Stomach (tissue), 4 donors: Measurements from ENCODE around the gene ARL17B.
"Not testable (repeated sequence)": the region's sequence is repeated elsewhere in the genome, so short reads cannot be mapped to it uniquely, and the experiment has no call there.

Experiments
- POLR2A ChIP-seq, 4 donors: fragments of 450-650 bp; IDR thresholded peaks; one replicate each; pipeline ENCODE4 v1.6.1; 2016; ENCODE audit warnings: antibody characterized with exemption in 4 of 4, control low read depth in 2 of 4, mild to moderate bottlenecking in 1 of 4, moderate library complexity in 1 of 4
- POLR2AphosphoS5 ChIP-seq, 3 donors: sonication (generic); formaldehyde crosslinking; IDR thresholded peaks; one replicate each; pipeline ENCODE4 v1.6.1; 2016; ENCODE audit warnings: antibody characterized with exemption in 3 of 3
- TF ChIP-seq, protein P1 (sequence below), 7 experiments: fragments of 450-650 bp in 4 of 7; fragments of 200-600 bp in 3 of 7; sonication (generic) in 3 of 7; IDR thresholded peaks; one replicate each; pipeline ENCODE4 v1.5.1; 2016 to 2019; ENCODE audit warnings: antibody characterized with exemption in 7 of 7, control low read depth in 2 of 7, mild to moderate bottlenecking in 1 of 7

DNA sequence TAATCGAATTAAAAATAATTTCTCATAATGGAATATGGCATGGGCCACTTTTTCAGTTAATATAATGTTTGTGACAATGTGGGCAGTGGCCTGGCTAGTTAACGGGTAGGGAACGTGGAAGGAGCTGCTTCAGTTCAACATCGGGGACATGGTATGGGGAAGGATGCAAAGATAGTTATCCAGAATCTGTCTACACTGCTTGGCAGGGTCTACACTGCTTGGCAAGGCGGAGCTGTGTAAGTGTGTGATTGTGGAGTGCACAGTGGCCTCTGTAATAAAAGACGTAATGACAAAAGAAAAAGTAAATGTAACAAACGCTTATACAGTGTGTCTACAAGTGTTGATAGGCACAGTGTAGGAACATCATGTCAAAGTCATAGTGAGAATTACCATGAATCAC lies 74.0 kb downstream of the ARL17B start:
- TF ChIP-seq, protein P1, sequence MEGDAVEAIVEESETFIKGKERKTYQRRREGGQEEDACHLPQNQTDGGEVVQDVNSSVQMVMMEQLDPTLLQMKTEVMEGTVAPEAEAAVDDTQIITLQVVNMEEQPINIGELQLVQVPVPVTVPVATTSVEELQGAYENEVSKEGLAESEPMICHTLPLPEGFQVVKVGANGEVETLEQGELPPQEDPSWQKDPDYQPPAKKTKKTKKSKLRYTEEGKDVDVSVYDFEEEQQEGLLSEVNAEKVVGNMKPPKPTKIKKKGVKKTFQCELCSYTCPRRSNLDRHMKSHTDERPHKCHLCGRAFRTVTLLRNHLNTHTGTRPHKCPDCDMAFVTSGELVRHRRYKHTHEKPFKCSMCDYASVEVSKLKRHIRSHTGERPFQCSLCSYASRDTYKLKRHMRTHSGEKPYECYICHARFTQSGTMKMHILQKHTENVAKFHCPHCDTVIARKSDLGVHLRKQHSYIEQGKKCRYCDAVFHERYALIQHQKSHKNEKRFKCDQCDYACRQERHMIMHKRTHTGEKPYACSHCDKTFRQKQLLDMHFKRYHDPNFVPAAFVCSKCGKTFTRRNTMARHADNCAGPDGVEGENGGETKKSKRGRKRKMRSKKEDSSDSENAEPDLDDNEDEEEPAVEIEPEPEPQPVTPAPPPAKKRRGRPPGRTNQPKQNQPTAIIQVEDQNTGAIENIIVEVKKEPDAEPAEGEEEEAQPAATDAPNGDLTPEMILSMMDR (IDR thresholded peaks at IDR 0.05), result not testable (repeated sequence)
- not testable (repeated sequence) for TF ChIP-seq POLR2A, POLR2AphosphoS5 (IDR thresholded peaks at IDR 0.05)
